HuH-7.5 (cell line): ENCODE measurements around the gene NDC80.
"Not testable (repeated sequence)": the region's sequence is repeated elsewhere in the genome, so short reads cannot be mapped to it uniquely, and the experiment has no call there.

Source experiments
- DNase-seq: peaks from one replicate; pipeline ENCODE4 v3.0.0; 2011; ENCODE audit warnings: low spot score

The NDC80 gene

DNA sequence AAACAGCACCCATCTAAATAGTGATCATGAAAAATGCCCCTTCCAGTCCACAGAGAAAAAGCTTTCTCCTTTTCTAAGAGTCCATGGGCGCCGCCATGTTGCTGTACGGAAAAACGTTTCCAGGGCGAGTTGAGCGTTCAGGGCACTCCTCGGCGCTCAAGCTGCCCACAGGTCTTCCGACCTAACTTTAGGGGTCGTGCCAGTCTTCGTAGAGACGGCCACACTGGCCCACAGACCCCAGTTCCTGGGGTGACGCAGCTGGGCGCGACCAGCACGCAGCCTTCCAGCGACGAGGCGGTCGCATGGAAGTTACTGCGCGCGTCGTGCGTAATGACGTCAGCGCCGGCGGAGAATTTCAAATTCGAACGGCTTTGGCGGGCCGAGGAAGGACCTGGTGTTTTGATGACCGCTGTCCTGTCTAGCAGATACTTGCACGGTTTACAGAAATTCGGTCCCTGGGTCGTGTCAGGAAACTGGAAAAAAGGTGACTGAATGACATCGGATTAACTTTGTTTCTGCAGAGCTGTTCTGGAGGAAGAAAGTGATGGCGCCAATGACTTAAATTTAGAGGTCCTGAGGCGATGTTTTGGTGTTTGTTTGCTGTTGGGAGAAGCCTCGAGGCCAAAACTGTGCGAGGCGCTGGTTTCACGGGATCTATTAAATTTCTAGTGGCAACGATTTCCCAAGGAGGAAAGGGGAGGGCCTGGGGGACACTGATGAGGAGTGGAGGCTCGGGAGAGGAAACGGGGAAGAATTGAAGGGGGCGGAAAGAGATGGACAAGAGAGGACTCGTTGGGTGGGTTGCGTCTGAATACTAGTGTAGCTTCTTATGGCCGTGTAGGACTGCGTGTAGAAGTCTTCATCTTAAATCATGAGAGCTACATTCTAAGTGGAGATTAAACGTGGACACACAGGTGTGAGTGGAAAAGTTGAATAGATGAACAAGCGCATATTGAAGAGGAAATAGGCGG lies at the start of gene NDC80, which contains the start of gene METTL4:
TSS of gene NDC80 (plus strand) at position 358 of the 971 bp plus-strand sequence. CDS start 1,429 bp downstream, outside the sequence.
TSS of gene METTL4 (minus strand) at position 306 of the 971 bp plus-strand sequence. CDS start 4,289 bp downstream, outside the sequence.
- peak; percentile 65 for DNase-seq

DNA sequence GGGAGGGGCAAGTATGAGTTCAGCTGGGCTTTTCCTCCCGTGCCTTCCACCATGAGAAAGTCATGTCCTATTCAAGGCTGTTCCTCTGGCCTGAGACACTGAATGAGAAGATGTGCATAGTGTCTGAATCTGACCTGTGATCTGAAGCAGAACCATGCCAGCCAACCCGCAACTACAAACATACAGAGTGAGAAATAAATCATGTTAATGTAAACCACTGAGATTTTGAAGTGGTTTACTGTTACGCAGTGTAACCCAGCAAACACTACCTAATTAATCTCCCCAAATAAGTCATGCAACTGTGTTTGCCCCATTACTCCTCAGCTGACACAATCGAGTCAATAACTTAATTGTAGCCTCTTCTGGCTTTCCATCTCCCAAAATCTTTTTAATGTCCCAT lies 49.2 kb upstream of the NDC80 start:
- DNase-seq = no peak

DNA sequence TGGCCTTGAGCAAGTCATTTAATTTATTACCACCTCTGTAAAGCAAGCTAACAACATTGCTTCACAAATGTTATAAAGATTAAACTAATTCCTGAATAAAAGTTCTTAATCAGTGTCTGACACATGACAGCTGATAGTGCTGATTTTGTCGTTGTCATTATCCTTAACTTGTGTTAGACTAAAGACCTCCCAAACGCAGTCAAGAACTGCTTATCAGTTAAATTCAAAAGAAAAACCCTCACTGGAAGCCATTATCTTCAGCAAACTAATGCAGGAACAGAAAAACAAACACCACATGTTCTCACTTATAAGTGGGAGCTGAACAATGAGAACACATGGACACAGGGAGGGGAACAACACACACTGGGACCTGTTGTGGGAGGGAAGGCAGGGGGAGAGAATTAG lies 46.6 kb upstream of the NDC80 start:
- DNase-seq = not testable (repeated sequence)

DNA sequence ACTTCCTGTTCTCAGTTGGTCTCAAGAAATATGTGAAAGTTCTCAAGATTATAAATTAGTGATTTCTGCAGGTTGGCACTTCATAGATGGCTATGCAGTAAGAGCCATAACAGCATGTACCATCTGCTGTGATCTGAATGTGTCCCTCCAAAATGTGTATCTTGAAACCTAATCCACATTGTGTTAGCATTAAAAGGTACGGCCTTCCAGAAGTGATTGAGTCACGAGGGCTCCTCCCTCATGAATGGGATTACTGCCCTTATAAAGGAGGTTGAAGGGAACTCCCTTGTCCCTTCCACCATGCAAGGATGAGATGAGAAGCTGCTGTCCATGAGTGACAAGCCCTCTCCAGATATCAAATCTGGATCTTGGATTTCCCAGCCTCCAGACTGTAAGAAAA lies 45.0 kb upstream of the NDC80 start:
- DNase-seq = no peak

DNA sequence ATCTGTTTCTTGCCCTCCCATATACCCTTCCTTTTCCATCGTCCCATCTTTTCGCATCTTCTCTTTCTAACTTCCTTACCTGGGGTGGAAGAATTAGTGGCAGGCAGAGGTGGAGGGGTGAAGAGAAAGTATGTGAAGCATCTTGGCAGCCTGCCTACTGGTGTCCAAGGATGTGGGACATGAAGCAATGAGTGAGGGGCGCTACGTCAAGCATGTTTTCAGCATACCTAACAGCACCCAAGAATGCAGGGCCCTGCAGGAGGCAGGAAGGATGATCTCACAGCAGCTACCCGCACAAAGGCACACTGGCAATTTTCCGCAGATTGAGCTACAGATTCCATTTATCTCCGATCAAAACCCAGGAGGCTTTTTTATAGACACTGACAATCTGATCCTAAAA lies 42.2 kb upstream of the NDC80 start:
- no peak for DNase-seq

DNA sequence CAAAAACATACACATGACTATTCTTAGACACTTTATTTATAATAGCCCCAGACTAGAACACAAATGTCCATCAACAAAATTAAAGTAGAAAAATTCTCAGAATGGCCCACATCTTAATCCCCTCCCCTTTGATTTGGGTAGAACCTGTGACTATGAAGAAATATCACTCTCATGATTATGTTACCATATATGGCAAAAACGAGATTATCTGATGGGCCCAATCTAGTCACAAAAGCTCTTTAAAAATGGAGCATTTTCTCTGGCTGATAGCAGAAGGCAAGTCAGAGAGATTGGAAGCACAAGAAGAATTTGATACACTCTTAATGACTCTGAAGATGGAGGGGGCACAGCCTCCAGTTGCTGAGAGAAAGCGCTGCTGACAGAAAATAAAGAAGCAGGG lies 39.6 kb upstream of the NDC80 start:
- DNase-seq = no peak

DNA sequence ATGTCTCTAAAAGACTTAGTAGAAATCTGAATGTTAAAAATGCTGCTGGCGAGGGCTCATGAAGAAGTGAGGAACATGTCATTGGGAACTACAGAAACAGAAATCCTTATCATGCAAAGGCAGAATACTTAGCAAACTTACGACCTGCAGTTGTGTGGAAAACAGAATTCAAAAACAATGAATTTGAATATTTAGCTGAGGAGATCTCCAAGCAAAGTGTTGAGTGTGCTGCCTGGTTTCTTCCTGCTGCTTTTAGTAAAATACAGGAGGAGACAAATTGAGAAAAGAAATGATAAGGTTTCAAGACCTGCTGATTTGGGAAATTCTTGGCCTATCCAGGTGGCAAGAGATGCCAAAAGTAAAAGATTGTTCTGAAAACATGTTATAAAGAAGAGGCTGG lies 38.6 kb upstream of the NDC80 start:
- DNase-seq = no peak

DNA sequence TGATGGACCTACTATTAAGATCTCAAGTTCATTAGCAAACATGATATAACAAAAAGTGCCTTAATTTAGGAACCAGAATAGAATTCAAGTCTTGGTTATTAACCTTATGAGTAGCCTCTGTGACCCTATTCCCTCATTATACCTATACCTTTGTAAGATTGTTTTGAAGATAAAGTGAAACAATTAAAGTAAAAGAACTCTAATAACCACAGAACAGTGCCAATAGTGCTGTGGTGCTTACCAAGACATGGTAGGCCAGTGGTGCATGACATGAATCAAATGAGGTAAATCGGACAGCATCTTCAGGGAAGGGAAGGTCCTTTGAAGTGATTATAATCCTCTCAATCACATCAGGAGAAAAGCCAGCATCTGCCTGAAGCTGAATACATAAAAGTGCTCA lies 36.5 kb upstream of the NDC80 start:
- no peak for DNase-seq

DNA sequence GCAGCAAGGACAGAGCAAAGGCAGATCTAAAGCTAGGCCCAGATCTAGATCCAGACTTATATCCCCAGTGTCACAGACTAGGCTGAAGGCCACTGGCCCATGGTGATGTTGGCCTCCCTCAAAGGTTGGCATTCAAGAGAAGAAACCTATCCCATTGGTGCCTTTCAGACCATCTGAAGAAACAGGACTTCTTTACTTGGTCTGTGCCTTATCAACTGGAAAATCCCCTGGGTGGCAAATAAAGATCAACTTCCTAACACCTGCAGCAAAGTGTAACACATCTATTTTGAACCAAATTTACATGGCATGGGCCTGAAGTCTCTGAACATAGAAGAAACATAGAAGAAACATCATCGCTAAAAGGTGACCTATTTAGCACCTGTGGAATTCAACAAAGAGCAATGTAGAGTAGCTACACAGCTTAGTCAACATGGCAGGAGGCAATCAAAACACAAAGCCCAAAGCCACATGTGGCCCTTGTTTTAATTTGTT lies 35.9 kb upstream of the NDC80 start:
- DNase-seq = no peak

DNA sequence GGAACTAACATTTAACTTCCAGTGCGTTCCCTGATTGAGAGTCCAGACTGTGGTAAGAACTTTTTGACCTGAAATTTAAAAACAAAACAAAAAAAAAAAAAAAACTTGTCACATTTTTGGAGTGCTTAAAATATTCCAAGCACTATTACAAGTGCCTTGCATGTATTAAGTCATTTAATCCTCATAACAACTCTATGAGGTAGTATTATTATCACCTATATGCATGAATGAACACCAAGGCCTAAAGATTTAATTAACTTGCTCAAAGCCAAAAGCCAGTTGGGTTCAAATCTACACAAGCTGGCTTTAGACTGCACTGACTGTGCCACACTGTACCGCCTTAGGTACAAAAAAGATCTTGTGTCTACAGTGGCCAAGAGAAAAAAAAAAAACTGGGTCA lies 35.3 kb upstream of the NDC80 start:
- DNase-seq = no peak

DNA sequence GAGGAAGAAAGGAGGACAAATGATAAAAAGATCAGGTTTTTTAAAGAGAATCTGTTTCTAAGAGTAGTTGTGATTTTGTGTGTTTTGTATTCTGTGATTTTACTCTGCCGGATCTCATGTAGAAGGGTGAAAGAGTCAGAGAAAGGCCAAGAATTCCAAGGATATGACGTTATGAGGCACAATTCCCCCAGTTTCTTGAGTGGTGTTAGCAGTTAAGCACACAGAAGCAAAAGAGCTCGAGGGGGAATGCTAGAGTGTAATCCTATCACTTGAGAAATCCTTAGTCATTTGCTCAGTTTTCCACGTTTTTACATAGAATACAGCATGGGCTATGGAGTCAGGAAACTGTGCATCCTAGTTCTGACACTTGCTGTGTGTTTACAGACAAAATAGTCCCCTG lies 34.9 kb upstream of the NDC80 start:
- DNase-seq = no peak

DNA sequence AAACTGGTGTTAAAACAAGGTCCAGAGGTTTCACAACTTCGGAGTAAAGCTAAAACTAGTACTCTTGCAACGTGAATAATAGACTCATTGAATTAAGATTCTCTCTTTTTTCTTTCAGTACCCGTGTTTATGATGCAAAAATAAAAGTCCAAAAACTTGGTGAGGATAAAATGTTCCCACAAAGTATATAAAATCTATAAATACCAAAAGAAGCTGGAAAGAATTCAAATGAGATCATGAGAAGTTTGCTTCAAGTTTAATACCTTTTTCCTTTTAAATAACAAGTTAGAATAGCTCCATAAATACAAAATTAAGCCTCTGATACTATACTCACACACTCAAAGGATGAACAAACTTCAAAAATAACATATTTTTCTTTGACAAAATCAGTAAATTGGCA lies 34.1 kb upstream of the NDC80 start:
- DNase-seq = no peak

DNA sequence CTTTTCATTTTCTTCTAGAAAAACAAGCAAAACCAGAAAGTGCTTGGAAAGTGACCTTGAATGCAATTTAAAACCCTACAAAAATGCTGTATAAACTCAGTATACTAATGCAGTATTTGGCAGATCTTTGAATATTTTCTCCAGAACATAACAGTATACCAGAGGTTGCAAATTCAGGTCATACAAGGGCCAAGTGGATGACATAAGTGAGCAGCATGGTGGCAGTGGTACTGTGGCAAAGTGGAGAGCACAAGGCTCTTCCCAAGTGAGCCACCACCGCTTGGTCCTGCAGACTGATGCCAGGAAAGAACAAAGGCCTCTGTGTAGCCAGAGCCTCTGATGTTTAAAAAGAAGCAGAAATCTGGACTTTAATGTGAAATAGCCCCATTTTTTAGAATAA lies 33.1 kb upstream of the NDC80 start:
- DNase-seq = no peak

DNA sequence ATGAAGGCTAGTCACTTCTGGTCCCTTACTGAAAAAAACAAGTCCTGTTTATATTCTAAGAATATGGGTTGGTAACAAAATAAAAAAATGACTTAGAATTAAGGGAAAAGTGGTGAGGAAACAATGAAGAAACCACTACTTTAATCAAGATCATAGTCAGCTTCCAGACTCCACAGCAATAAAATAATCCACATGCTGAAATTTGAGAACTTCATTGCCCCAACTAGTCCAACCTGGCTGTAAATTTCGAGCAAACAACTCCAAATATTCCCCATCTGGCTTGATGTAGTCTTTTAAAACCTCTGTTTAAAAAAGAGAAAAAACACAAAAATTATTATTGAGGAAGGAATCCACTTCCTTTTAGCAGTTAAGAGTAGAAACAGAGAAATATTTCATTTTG lies 32.5 kb upstream of the NDC80 start:
- DNase-seq = no peak

DNA sequence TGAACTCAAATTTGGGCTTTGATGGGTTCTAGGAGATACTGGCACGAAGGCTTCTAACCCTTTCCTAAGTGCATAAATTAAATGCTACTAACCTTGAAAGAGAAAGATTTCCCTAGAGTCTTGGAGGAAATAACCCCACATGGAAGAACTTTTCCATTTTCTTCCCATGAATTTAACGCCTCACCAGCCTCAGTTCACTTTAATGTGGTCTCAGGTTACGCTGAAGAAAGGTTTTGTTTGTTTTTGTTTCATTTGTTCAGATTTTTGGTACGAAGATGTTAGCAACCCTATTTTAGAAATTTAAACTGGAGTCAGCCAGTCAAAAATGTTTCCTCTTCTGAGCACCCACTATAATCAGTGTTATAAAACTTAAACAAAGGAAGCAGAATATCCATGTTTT lies 30.8 kb upstream of the NDC80 start:
- DNase-seq = no peak

DNA sequence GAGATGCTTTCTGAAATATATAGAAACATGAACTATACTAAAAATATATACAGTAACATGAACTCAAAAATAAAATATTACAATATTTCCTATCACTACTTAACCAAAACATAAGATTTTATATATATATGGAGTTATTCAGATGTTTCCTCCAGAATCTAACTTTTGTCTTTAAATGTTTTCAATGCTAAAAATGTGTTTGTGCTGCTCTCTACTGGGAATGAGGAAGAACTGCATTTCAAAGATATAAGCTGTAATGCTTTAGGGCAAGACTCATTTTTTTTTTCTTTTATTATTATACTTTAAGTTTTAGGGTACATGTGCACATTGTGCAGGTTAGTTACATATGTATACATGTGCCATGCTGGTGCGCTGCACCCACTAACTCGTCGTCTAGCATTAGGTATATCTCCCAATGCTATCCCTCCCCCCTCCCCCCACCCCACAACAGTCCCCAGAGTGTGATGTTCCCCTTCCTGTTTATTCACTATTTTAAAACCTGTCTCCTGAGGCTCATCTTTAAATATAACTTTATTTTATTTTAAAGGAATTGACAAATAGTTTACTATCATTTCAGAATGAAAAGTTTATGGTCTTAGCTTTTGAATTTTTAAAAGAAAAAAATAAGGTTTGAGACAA lies 29.3 kb upstream of the NDC80 start:
- DNase-seq = not testable (repeated sequence)

DNA sequence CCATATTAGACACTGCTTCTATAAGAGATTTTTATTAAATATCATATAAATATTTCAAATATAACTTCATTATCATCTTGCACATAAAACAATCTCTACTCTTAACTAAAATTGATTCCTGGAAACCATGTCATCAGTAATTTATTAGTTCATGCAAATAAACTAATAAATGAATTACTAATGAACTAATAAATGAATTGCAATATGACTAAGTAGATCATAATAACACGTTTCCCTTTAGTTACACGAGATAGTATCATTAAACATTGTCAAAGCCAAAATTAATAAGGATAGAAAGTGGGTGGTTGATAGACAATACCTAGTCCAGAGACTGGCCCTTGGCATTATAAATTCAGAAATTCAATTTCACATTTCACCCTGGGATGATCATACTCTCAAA lies 26.2 kb upstream of the NDC80 start:
- no peak for DNase-seq

DNA sequence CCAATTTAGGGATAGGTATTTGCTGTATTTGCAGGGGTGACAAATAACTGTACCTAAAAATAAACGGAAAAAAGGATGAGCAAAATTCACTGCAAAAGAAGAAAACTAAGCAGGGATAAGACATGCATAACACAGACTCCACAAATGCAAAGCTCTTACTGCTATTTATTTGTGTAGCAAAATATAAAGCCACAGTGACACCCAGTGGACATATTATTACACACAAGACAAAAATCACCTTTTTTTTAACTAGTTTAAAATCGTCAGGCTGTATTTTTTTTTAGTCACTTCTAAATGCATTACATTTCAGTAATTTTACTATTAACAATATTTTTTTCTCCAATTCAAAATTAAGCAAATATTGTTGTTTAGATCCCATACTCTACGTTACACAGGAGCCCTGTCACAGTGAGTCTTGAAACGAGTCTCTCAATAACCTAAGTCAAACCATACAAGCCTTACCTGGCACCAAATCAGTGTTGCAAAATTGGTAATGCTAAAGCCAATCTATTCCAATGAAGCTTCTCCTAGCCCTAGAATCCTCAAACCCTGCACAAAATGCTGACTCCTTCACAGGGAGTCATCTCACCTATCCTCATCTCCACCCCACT lies 23.8 kb upstream of the NDC80 start:
- no peak for DNase-seq

DNA sequence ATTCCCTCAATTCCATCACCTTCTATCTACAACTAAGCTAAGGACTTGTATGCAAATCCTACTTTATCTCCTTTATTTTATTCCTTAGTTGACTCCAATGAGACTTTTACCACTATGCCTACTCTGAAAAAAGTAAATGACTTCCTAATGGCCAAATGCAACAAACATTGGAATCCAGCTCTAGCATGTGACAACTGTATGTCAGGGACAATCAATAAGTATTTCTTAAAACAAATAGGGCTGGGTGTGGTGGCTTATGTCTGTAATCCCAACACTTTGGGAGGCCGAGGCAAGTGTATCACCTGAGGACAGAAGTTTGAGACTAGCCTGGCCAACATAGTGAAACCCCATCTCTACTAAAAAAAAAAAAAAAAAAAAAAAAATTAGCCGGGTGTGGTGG lies 21.9 kb upstream of the NDC80 start:
- no peak for DNase-seq

DNA sequence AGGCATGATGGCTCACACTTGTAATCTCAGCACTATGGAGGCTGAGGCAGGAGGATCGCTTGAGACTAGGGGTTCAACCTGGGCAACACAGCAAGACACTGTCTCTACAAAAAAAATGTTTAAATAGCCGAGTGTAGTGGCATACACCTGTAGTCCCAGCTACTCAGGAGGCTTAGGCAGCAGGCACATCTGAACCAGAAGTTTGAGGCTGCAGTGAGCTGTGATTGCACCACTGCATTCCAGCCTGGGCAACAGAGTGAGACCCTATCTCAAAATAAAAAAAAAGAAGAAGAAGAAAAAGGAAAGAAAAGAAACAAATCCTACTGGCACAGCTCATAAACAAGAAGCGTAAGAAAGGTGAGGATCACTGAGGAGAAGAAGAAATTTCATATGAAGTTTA lies 19.9 kb upstream of the NDC80 start:
- no peak for DNase-seq

DNA sequence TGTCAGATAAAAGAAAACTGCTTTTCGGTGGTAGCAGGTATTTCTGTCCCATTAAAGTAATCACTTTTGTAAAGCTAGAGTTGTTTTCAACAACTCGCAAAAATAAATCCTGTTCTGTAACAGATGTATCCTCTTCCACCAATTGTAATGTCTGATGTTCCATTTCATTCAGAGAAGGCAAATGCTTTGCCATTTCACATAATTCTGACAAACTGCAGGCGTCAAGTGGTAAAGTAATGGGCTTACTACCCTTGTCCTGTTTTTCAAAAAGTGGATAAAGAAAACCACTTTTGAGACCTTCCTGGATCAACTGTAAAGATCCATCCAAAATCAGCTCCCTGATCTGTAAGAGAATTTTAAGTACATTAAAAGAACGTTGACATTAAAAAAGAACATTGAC lies 16.7 kb upstream of the NDC80 start:
- no peak for DNase-seq

DNA sequence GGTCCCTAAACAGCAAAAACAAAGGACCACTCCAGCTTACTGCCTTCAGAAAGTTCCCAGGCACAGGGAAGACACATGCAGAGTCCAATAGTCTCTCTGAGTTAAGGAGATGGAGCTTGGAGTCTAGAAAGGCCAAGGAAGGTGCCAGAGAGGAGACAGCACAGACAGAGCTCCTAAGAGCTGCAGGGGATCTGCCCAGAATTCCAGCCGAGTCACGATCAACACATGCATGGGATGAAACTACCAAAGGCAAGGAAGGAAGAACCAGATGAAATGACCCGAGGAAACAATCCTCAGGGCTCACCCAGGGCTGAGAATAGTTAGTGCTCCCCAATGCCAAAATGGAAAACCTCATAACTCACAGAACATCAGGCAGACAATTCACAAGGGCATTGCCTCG lies 15.5 kb upstream of the NDC80 start:
- DNase-seq = no peak

DNA sequence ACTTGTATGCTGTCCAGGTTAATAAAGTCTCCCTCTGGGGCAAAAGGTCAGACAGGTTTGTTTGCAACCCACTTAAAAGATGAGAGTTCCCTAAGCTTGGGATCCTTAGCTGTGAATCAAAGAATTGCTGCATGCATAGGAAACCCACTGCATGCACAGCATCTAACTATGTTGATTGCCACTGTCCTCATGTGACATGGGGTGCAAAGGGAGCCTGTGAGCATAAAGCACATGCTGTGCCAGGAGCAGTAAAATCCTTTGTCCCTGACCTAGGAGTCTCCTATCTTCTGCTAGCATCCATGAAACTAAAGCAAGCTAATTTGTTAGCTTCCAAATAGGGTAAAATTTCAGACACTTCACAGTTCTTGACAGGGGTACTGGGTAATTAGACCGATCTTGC lies 13.8 kb upstream of the NDC80 start:
- no peak for DNase-seq
